Esophagus muscularis mucosa (tissue), 4 donors: ENCODE measurements around the gene CENPV. TPM values are rescaled to one million over a fixed set of nuclear protein-coding genes. Genes with fewer than 3 reads are reported as not detected.
"Not testable (repeated sequence)": the region's sequence is repeated elsewhere in the genome, so short reads cannot be mapped to it uniquely, and the experiment has no call there.

Experiments
- DNase-seq: peaks from one replicate; pipeline ENCODE4 v3.0.0-alpha.2; 2017; ENCODE audit errors: extremely low spot score
- H3K27ac ChIP-seq, 4 donors: fragments of 200-600 bp; sonication (generic); replicated peaks in 1 of 4; 1 replicate in 3 of 4; 2 replicates in 1 of 4; pipeline ENCODE4 v1.5.1; 2016 to 2019; ENCODE audit warnings: mild to moderate bottlenecking in 1 of 4
- H3K27me3 ChIP-seq, 4 donors: fragments of 200-600 bp; sonication (generic); one replicate each; pipeline versions ENCODE4 v1.5.1 to v1.6.0; 2016 to 2019
- H3K36me3 ChIP-seq, 4 donors: fragments of 200-600 bp; sonication (generic); one replicate each; pipeline ENCODE4 v1.5.1; 2016 to 2019
- H3K4me1 ChIP-seq, 4 donors: fragments of 200-600 bp; sonication (generic); one replicate each; pipeline ENCODE4 v1.5.1; 2016 to 2019
- H3K4me3 ChIP-seq, 4 donors: fragments of 200-600 bp; sonication (generic); 1 replicate in 2 of 4; 2 replicates in 2 of 4; pipeline ENCODE4 v1.5.1; 2016 to 2019; ENCODE audit warnings: mild to moderate bottlenecking in 4 of 4, moderate library complexity in 1 of 4
- H3K9me3 ChIP-seq, 4 donors: fragments of 200-600 bp; sonication (generic); 1 replicate in 3 of 4; 2 replicates in 1 of 4; pipeline ENCODE4 v1.5.1; 2016 to 2019
- CTCF ChIP-seq, 3 experiments: fragments of 200-600 bp in 2 of 3; fragments of 450-650 bp in 1 of 3; sonication (generic) in 2 of 3; IDR thresholded peaks; one replicate each; pipeline ENCODE4 v1.5.1; 2017 to 2019; ENCODE audit warnings: antibody characterized with exemption in 3 of 3, mild to moderate bottlenecking in 2 of 3, moderate library complexity in 1 of 3
- EP300 ChIP-seq: sonication (generic); formaldehyde crosslinking; IDR thresholded peaks from one replicate; pipeline ENCODE4 v1.6.1; 2017; ENCODE audit warnings: antibody characterized with exemption
- POLR2A ChIP-seq: fragments of 450-650 bp; IDR thresholded peaks from one replicate; pipeline ENCODE4 v1.6.1; 2017; ENCODE audit warnings: antibody characterized with exemption, moderate library complexity, mild to moderate bottlenecking, low read depth
- POLR2AphosphoS5 ChIP-seq, 2 donors: sonication (generic); formaldehyde crosslinking; IDR thresholded peaks; one replicate each; pipeline ENCODE4 v1.6.1; 2017; ENCODE audit warnings: antibody characterized with exemption in 2 of 2
- WGBS: methylation state at CpG from one replicate; pipeline ENCODE4 v1.1.5; 2018; 5-methylcytosine and 5-hydroxymethylcytosine counted together
- intact Hi-C: fragments of 100-400 bp; cut with DNase I; formaldehyde crosslinking; loops from one replicate; pipeline ENCODE4 v1.15.1; 2023
- total RNA-seq, 4 donors: library from RNA; depleted of rRNA; stranded (reverse); fragments of >200 nt; gene quantifications; one replicate each; pipeline versions ENCODE4 v1.1.0 to v1.2.1, GENCODE V29; 2016

Gene CENPV
- 10 to 100 TPM in 2 of 4 donors, 1 to 10 TPM in 2; 4.2 to 10.9 (median 8.2) TPM for total RNA-seq

GRCh38 chr17:16353317-16354174 is at the start of gene CENPV:
TSS of gene CENPV (minus strand) at chr17:16353469. CDS start at chr17:16353436, 33 bp downstream.
- DNase-seq: no peak
- no peaks in the 10 kb centered on the region for H3K27me3 ChIP-seq
- 47% methylated on average over 28 of the region's 83 CpGs for WGBS
- TF ChIP-seq POLR2A (no peak), POLR2AphosphoS5 (IDR thresholded peaks at IDR 0.05) (no peak), EP300 (no peak), CTCF (IDR thresholded peaks at IDR 0.05) (peak in 1 of 3 experiments; percentile 18)
- H3K27ac ChIP-seq: peak within 1 kb of the TSS; percentile 58 to 74 (median 71)
- intact Hi-C loops: loop anchor here (5.0 to 10.0 kb wide), 2 partner anchors 66 to 139 kb away; partner anchors contain the start of genes NCOR1 and PIGL
- H3K4me3 ChIP-seq: peak within 1 kb of the TSS; percentile 74 to 83 (median 76)
- peaks cover 0 to 12% (median 7%) of the 10 kb centered on the region in 4 donors for H3K36me3 ChIP-seq
- no peaks in the 10 kb centered on the region for H3K9me3 ChIP-seq
- peaks cover 9 to 24% (median 20%) of the 10 kb centered on the region in 4 donors for H3K4me1 ChIP-seq

GRCh38 chr17:16398270-16399267 is 45.3 kb upstream of the CENPV start:
- Histone ChIP-seq H3K4me1 (peaks cover 0 to 4% (median 0%) of the 10 kb centered on the region in 4 donors), H3K4me3 (no peak overlapping the region), H3K27ac (no peak overlapping the region), H3K36me3 (no peaks in the 10 kb centered on the region), H3K27me3 (no peaks in the 10 kb centered on the region), H3K9me3 (no peaks in the 10 kb centered on the region)
- no peak for DNase-seq
- TF ChIP-seq EP300: no peak
- WGBS: 52% methylated on average over 8 of the region's 9 CpGs
- intact Hi-C loops: no loop called here

- H3K4me1 ChIP-seq, H3K9me3 ChIP-seq, intact Hi-C loops, DNase-seq, H3K27me3 ChIP-seq, H3K36me3 ChIP-seq, H3K4me3 ChIP-seq, H3K27ac ChIP-seq: not testable (repeated sequence)
- 61% methylated on average over 2 of the region's 2 CpGs for WGBS
Observed at GRCh38 chr17:16396693-16397092, 43.4 kb upstream of the CENPV start.

DNA sequence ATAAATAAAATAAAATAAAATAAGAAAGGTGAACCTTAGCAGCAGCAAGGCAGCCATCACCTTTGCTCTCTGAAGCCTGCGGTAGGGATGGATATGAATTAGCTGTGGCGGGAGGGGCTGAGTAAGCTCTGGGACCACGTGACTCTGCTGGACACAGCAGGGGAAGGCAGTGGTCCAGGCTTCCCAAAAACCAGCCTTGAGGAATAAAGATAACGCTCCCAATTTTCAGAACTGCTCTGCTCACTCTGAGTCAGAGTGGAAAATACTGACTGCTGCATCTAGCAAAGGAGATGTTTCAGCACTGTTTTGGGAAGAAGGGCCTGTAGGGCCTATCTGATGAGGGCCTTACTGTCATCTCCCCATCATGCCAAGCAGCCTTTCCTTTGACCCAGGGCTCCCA is 42.6 kb upstream of the CENPV start:
- intact Hi-C loops, H3K4me3 ChIP-seq, H3K27me3 ChIP-seq, H3K4me1 ChIP-seq, DNase-seq, H3K36me3 ChIP-seq, H3K9me3 ChIP-seq: not testable (repeated sequence)
- 57% methylated on average over 4 of the region's 4 CpGs for WGBS
- peak overlapping the region in 3 of 4 donors; percentile 10 to 22 (median 11) for H3K27ac ChIP-seq

DNA sequence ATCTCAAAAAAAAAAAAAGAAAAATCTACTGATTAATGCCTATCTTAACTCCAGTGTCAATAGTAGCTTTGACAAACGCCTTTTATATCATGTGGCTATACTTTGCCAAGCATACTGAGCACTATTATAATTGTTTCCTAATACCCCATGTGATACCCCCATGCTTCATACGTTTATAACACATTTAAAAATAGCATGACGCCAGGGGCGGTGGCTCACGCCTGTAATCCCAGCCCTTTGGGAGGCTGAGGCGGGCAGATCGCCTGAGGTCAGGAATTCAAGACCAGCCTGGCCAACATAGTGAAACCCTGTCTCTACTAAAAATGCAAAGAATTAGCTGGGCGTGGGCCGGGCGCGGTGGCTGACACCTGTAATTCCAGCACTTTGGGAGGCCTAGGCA is 39.2 kb upstream of the CENPV start:
- H3K4me1 ChIP-seq, DNase-seq, H3K27me3 ChIP-seq, H3K36me3 ChIP-seq, H3K4me3 ChIP-seq, H3K27ac ChIP-seq, H3K9me3 ChIP-seq, intact Hi-C loops: not testable (repeated sequence)
- 88% methylated on average over 11 of the region's 11 CpGs for WGBS

GRCh38 chr17:16391451-16391850 is 38.2 kb upstream of the CENPV start:
- WGBS: 99% methylated on average over 8 of the region's 13 CpGs
- Histone ChIP-seq H3K9me3 (no peaks in the 10 kb centered on the region), H3K27ac (no peak overlapping the region), H3K4me1 (peaks cover 4 to 12% (median 11%) of the 10 kb centered on the region in 4 donors), H3K36me3 (no peaks in the 10 kb centered on the region), H3K27me3 (no peaks in the 10 kb centered on the region), H3K4me3 (no peak overlapping the region)
- DNase-seq: no peak
- TF ChIP-seq POLR2A: no peak
- no peak for TF ChIP-seq EP300
- TF ChIP-seq CTCF (IDR thresholded peaks at IDR 0.05): no peak
- no peak for TF ChIP-seq POLR2AphosphoS5 (IDR thresholded peaks at IDR 0.05)
- intact Hi-C loops: no loop called here

DNA sequence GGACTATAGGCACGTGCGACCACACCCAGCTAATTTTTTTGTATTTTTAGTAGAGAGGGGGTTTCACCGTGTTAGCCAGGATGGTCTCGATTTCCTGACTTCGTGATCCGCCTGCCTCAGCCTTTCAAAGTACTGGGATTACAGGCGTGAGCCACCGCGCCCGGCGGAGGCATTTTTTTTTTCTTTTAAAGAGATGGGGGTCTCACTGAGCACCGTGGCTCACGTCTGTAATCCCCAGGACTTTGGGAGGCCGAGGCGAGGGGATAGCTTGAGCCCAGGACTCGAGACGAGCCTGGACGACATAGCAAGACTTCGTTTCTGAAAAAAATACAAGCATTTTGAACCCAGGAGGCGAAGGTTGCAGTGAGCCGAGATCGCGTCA is 32.8 kb upstream of the CENPV start:
- H3K27ac ChIP-seq: peak overlapping the region in 3 of 4 donors; percentile 25 to 64 (median 64)
- DNase-seq, H3K9me3 ChIP-seq, H3K27me3 ChIP-seq: not testable (repeated sequence)
- intact Hi-C loops: loop anchor here (2.0 to 5.0 kb wide), 2 partner anchors 51 to 135 kb away; no protein-coding TSS in a partner anchor
- H3K36me3 ChIP-seq: peaks cover 13 to 24% (median 22%) of the 10 kb centered on the region in 4 donors
- peak overlapping the region; percentile 52 to 60 (median 54) for H3K4me3 ChIP-seq
- peaks cover 34 to 55% (median 51%) of the 10 kb centered on the region in 4 donors for H3K4me1 ChIP-seq
- WGBS: 56% methylated on average over 23 of the region's 23 CpGs
